ENCODE data around the gene NEK6. TPM values are rescaled to one million over a fixed set of nuclear protein-coding genes. Genes with fewer than 3 reads are reported as not detected.
A peak's percentile ranks its signal among the peaks of the same experiment; 100 is the strongest.

The NEK6 gene
- total and polyA plus RNA-seq, 12 donors, result 4.0 to 27.2 (median 15.1) TPM

GRCh38 chr9:124220946-124221451 lies 36.8 kb upstream of the NEK6 start:
- H3K9me3 ChIP-seq (replicated peaks in 1 of 3), result no peaks in the 10 kb centered on the region
- peak overlapping the region in 1 of 4 donors; percentile 7 for H3K4me3 ChIP-seq
- TF ChIP-seq POLR2A (IDR thresholded peaks at IDR 0.05), result no peak
- TF ChIP-seq, protein P1, sequence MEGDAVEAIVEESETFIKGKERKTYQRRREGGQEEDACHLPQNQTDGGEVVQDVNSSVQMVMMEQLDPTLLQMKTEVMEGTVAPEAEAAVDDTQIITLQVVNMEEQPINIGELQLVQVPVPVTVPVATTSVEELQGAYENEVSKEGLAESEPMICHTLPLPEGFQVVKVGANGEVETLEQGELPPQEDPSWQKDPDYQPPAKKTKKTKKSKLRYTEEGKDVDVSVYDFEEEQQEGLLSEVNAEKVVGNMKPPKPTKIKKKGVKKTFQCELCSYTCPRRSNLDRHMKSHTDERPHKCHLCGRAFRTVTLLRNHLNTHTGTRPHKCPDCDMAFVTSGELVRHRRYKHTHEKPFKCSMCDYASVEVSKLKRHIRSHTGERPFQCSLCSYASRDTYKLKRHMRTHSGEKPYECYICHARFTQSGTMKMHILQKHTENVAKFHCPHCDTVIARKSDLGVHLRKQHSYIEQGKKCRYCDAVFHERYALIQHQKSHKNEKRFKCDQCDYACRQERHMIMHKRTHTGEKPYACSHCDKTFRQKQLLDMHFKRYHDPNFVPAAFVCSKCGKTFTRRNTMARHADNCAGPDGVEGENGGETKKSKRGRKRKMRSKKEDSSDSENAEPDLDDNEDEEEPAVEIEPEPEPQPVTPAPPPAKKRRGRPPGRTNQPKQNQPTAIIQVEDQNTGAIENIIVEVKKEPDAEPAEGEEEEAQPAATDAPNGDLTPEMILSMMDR (IDR thresholded peaks at IDR 0.05), result no peak
- peaks cover 0 to 23% of the 10 kb centered on the region in 2 donors for H3K4me1 ChIP-seq (replicated peaks in 1 of 2)
- no peaks in the 10 kb centered on the region for H3K27me3 ChIP-seq
- peak in 1 of 7 donors; percentile 12 for DNase-seq
- H3K36me3 ChIP-seq (replicated peaks in 1 of 2), result no peaks in the 10 kb centered on the region
- intact Hi-C loops (cut with DNase I), result no loop called here
- H3K27ac ChIP-seq, result peak overlapping the region in 1 of 5 donors; percentile 22
- 23 to 39% (median 37%) methylated on average over 5 to 6 of the region's 6 CpGs for WGBS, 4 donors

GRCh38 chr9:124221676-124222075 lies 36.1 kb upstream of the NEK6 start:
- WGBS, 4 donors, result 82 to 92% (median 91%) methylated on average over 3 of the region's 3 CpGs
- Histone ChIP-seq H3K27me3 (no peaks in the 10 kb centered on the region), H3K36me3 (replicated peaks in 1 of 2) (no peaks in the 10 kb centered on the region), H3K27ac (no peak overlapping the region), H3K4me1 (replicated peaks in 1 of 2) (peaks cover 0 to 23% of the 10 kb centered on the region in 2 donors), H3K9me3 (replicated peaks in 1 of 3) (no peaks in the 10 kb centered on the region), H3K4me3 (no peak overlapping the region)
- intact Hi-C loops (cut with DNase I), result no loop called here
- no peak for DNase-seq
- no peak for TF ChIP-seq POLR2A (IDR thresholded peaks at IDR 0.05)
- TF ChIP-seq, protein P1 (IDR thresholded peaks at IDR 0.05), result no peak

DNA sequence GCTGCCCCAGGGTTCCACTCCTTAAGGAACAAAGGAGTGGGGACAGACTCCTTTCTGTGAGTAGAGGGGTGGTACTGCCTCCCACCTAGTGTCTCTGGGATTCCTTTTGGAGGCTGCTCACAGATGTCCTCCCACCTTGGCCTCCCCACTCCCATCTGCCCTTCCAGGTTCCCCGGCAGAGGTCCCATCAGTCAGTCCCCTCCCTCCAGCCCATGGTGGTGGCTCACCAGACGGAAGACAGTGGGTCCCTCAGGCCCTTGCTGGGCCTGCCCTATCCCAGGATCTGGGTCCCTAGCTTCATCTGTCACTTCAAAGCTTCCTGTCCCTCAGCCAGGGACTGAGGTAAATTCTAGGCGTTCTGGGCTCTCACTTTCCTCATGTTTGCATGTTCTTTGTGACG lies 35.6 kb upstream of the NEK6 start:
- Histone ChIP-seq H3K4me3 (no peak overlapping the region), H3K9me3 (replicated peaks in 1 of 3) (no peaks in the 10 kb centered on the region), H3K4me1 (replicated peaks in 1 of 2) (peaks cover 0 to 23% of the 10 kb centered on the region in 2 donors), H3K27ac (no peak overlapping the region), H3K36me3 (replicated peaks in 1 of 2) (no peaks in the 10 kb centered on the region), H3K27me3 (no peaks in the 10 kb centered on the region)
- TF ChIP-seq, protein P1 (IDR thresholded peaks at IDR 0.05), result no peak
- no peak for TF ChIP-seq POLR2A (IDR thresholded peaks at IDR 0.05)
- DNase-seq, result no peak
- intact Hi-C loops (cut with DNase I), result no loop called here
- 76 to 89% (median 83%) methylated on average over 4 of the region's 4 CpGs for WGBS, 4 donors

GRCh38 chr9:124222918-124223720 lies 34.6 kb upstream of the NEK6 start:
- TF ChIP-seq, protein P1 (IDR thresholded peaks at IDR 0.05), result no peak
- no peak for TF ChIP-seq POLR2A (IDR thresholded peaks at IDR 0.05)
- intact Hi-C loops (cut with DNase I), result no loop called here
- Histone ChIP-seq H3K4me3 (no peak overlapping the region), H3K9me3 (replicated peaks in 1 of 3) (no peaks in the 10 kb centered on the region), H3K27ac (peak overlapping the region in 1 of 5 donors; percentile 40), H3K4me1 (replicated peaks in 1 of 2) (peaks cover 0 to 22% of the 10 kb centered on the region in 2 donors), H3K27me3 (no peaks in the 10 kb centered on the region), H3K36me3 (replicated peaks in 1 of 2) (no peaks in the 10 kb centered on the region)
- whole genome bisulfite sequencing, 4 donors, result 65 to 75% (median 74%) methylated on average over 9 to 10 of the region's 10 CpGs
- DNase-seq, result peak; percentile 32 to 88 (median 75)

Measured in adrenal gland (tissue), 12 donors.